Brain microvascular endothelial cell (primary cell): Measurements from ENCODE around the gene CNNM4.

Experiments
- DNase-seq: peaks from one replicate; pipeline ENCODE4 v3.0.0-alpha.2; 2020
- H3K27ac ChIP-seq: fragments of 250-450 bp; sonication (Bioruptor Pico); 2 replicates; pipeline ENCODE4 v1.5.1; 2020; ENCODE audit warnings: mild to moderate bottlenecking, moderate library complexity
- H3K27me3 ChIP-seq: fragments of 250-450 bp; sonication (Bioruptor Pico); replicated peaks from 2 replicates; pipeline ENCODE4 v1.5.1; 2020; ENCODE audit warnings: mild to moderate bottlenecking
- H3K36me3 ChIP-seq: fragments of 250-450 bp; sonication (Bioruptor Pico); replicated peaks from 2 replicates; pipeline ENCODE4 v1.5.1; 2020; ENCODE audit warnings: mild to moderate bottlenecking
- H3K4me3 ChIP-seq: 2 replicates; pipeline ENCODE4 v1.5.1; 2011; ENCODE audit warnings: low read depth, mild to moderate bottlenecking, control low read depth, low read length, moderate library complexity
- CTCF ChIP-seq: IDR thresholded peaks from 2 replicates; pipeline ENCODE4 v1.5.1; 2011; ENCODE audit warnings: low read depth, mild to moderate bottlenecking, moderate library complexity, low read length, control low read depth, inconsistent platforms; ENCODE audit errors: missing control alignments
- in situ Hi-C: cut with HindIII; loops from 2 replicates; pipeline ENCODE4 v1.10.0; 2017; ENCODE audit warnings: low sequenced_read_pairs, low pct_ligation_motif_present

Gene CNNM4

GRCh38 chr2:96773922-96774321, 13.2 kb downstream of the CNNM4 start:
- Histone ChIP-seq H3K27ac (no peak overlapping the region), H3K4me3 (no peak overlapping the region), H3K36me3 (no peaks in the 10 kb centered on the region), H3K27me3 (no peaks in the 10 kb centered on the region)
- no peak for TF ChIP-seq CTCF
- in situ Hi-C loops, result no loop called here
- no peak for DNase-seq

GRCh38 chr2:96775160-96775559, 14.5 kb downstream of the CNNM4 start:
- Histone ChIP-seq H3K27me3 (no peaks in the 10 kb centered on the region), H3K4me3 (no peak overlapping the region), H3K27ac (no peak overlapping the region), H3K36me3 (no peaks in the 10 kb centered on the region)
- in situ Hi-C loops, result no loop called here
- DNase-seq, result peak; percentile 21
- TF ChIP-seq CTCF, result no peak

GRCh38 chr2:96783388-96783787, 22.7 kb downstream of the CNNM4 start:
- H3K4me3 ChIP-seq, result no peak overlapping the region
- no peaks in the 10 kb centered on the region for H3K36me3 ChIP-seq
- TF ChIP-seq CTCF, result no peak
- in situ Hi-C loops, result no loop called here
- no peak overlapping the region for H3K27ac ChIP-seq
- no peak for DNase-seq
- no peaks in the 10 kb centered on the region for H3K27me3 ChIP-seq

- H3K27me3 ChIP-seq, result no peaks in the 10 kb centered on the region
- no peak overlapping the region for H3K27ac ChIP-seq
- H3K4me3 ChIP-seq, result no peak overlapping the region
- no peak for DNase-seq
- TF ChIP-seq CTCF, result no peak
- no peaks in the 10 kb centered on the region for H3K36me3 ChIP-seq
- in situ Hi-C loops, result no loop called here
Measured at GRCh38 chr2:96787411-96787810, 26.7 kb downstream of the CNNM4 start.

GRCh38 chr2:96788442-96789244, 27.9 kb downstream of the CNNM4 start:
- DNase-seq, result peak; percentile 24
- in situ Hi-C loops, result no loop called here
- Histone ChIP-seq H3K36me3 (no peaks in the 10 kb centered on the region), H3K27me3 (no peaks in the 10 kb centered on the region), H3K27ac (no peak overlapping the region), H3K4me3 (no peak overlapping the region)
- no peak for TF ChIP-seq CTCF

- no peaks in the 10 kb centered on the region for H3K27me3 ChIP-seq
- in situ Hi-C loops, result no loop called here
- no peak overlapping the region for H3K27ac ChIP-seq
- no peak for DNase-seq
- H3K4me3 ChIP-seq, result no peak overlapping the region
- no peak for TF ChIP-seq CTCF
- no peaks in the 10 kb centered on the region for H3K36me3 ChIP-seq
Measured at GRCh38 chr2:96789245-96789617, 28.5 kb downstream of the CNNM4 start.
